Mononuclear cell (primary cell): ENCODE data around the gene RPS2. TPM values are rescaled to one million over a fixed set of nuclear protein-coding genes. Genes with fewer than 3 reads are reported as not detected.

ENCODE experiments used
- H3K27me3 ChIP-seq: 2 replicates; pipeline ENCODE4 v1.6.0; 2011; ENCODE audit warnings: low read length, control low read depth; ENCODE audit not compliant: insufficient read depth
- H3K4me1 ChIP-seq: 2 replicates; pipeline ENCODE4 v1.5.1; 2011; ENCODE audit warnings: mild to moderate bottlenecking, low read length, control low read depth; ENCODE audit not compliant: insufficient read depth
- H3K4me3 ChIP-seq: 2 replicates; pipeline ENCODE4 v1.5.1; 2011; ENCODE audit warnings: mild to moderate bottlenecking, low read length, moderate library complexity
- H3K9me3 ChIP-seq: 2 replicates; pipeline ENCODE4 v1.5.1; 2011; ENCODE audit warnings: low read depth, mild to moderate bottlenecking, control low read depth, low read length
- total RNA-seq: library from RNA; depleted of rRNA; stranded (reverse); fragments of >200 nt; gene quantifications from one replicate; pipeline ENCODE4 v1.2.3, GENCODE V29; 2012

Gene RPS2
- total RNA-seq, 1 donor: 2,256 TPM

DNA sequence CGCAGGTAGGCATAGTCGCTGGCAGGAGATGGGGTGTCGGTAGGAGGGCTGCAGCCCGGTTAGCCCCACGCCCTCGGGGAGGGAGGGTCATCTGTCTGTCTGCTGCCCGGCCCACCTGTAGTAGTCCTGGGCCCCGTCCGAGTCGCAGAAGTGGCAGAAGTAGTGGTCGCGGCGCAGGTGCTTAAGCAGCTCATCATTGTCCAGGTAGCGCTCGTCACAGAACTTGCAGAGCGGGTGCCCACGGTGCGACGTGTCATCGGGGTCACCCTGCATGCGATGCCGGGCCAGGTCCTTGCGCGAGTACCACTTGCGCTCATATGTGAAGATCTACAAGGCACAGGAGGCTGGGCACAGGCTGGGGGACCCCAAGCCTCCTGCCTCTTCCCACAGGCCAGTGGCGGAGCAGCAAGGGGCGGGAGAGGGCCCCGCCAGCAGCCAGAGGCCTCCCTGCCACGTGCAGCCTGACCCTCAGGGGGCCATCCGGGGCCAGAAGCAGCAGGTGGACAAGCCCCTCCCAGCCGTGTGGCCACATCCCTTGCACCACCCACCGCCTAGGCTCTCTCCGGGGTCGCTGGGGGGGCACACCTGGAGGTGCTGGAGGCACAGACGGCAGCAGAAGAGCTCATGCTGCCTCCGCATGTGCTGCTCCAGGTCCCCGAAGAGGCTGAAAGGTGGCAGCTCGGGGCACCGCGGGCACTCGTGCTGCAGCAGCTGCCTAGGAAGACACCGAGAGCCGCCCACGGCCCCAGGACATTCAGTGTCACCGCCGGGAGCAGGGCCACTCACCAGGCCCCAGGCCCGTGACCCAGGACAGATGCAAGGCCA, 38.0 kb upstream of the RPS2 start:
- Histone ChIP-seq H3K9me3 (no peaks in the 10 kb centered on the region), H3K4me3 (no peak overlapping the region), H3K27me3 (no peaks in the 10 kb centered on the region), H3K4me1 (peaks cover 33% of the 10 kb centered on the region)

DNA sequence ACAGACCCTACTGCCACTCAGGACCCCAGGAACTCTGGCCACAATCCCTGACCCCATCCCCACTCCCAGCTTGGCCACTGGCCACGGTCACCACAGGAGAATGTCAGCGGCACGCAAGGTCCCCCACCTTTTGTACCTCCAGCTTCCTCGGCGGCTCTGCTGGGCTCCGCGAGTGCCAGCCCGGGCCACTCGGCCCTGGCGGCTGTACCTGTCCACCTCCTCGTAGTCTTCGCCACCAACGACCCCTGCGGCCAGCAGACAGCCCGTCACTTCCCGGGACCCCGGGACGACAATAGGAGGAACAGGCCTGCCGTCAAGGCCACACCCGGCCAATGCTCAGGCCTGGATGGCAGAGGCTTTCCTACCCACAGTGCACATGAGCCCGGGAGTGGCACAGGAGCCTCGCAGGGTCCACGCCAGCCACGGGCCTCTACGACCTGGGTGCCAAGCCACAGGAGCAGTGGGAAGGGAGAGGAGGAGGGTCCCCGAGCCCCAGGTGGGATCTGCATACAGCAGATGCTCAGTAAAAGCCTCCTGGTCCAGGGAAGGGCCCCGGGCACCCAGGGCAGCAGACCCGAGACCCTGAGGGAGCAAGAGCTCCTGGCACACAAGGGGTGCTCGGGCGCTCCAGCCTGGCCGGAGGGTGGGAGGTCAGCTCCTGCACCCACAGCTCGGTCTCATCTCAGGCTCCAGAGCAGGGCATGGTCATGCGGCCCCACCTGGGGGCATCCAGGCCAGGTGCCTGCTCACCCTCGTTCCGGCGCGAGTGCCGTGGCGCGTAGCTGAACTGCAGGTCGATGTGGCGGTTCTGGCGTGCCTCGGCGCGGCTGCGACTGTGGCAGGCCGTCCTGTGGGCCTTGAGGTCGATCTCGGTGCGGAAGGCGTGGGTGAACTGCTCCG, 37.1 kb upstream of the RPS2 start:
- Histone ChIP-seq H3K27me3 (no peaks in the 10 kb centered on the region), H3K4me1 (peaks cover 23% of the 10 kb centered on the region), H3K9me3 (no peaks in the 10 kb centered on the region), H3K4me3 (no peak overlapping the region)

DNA sequence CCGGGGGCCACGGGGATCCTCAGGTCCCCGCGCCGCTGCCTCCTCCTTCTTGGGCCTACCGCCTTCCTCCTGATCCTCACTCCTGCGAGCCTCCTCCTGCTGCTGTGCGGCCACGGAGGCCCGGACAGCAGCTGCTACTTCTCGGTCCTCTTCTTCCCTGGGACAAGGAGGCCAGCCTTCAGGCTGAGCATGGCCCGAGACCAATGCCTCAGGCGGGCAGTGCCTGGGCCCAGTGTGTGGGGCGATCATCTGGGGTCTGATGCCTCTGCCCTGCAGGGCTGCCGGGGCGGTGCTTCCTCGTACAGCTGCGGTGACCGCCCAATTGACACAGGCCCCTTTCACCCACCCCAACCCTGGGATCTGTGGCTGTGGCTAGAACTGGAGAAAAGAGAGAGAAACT, 36.4 kb upstream of the RPS2 start:
- peaks cover 19% of the 10 kb centered on the region for H3K4me1 ChIP-seq
- no peaks in the 10 kb centered on the region for H3K9me3 ChIP-seq
- no peak overlapping the region for H3K4me3 ChIP-seq
- H3K27me3 ChIP-seq: no peaks in the 10 kb centered on the region

DNA sequence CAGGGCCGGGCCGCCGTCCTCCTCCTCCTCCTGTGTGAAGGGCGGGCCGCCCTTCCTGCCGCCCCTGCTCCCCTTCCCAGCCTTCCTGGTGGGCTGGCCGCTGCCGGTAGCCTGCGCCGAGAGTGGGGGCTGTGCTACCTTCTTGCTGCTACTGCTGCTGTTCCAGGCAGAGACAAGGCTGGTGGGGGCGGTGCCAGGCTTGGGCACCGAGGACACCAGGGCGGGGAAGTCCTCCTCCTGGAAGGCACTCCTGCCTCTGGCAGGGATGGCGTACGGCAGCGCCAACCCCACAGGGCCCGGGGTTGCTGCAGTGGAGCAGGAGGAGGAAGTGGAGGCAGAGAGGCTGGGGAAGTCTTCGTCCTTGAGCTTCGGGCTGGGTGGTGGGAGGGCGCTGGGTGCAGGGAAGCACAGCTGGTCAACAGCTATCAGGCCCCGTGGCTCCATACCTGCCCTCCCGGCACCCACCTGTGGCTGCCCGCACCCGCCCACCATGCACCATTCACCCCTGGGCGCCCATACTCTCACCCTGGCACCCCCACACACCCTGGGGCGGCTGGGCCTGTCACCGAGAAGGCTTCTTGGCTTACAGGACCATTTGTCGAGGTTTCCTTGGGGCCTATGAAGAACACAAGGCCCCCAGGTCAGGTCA, 35.4 kb upstream of the RPS2 start:
- Histone ChIP-seq H3K27me3 (no peaks in the 10 kb centered on the region), H3K4me3 (no peak overlapping the region), H3K9me3 (no peaks in the 10 kb centered on the region), H3K4me1 (peaks cover 9% of the 10 kb centered on the region)

GRCh38 chr16:1998852-1999801, 34.5 kb upstream of the RPS2 start:
- Histone ChIP-seq H3K4me1 (peaks cover 4% of the 10 kb centered on the region), H3K27me3 (no peaks in the 10 kb centered on the region), H3K9me3 (no peaks in the 10 kb centered on the region), H3K4me3 (no peak overlapping the region)

- Histone ChIP-seq H3K4me1 (no peaks in the 10 kb centered on the region), H3K4me3 (no peak overlapping the region), H3K9me3 (no peaks in the 10 kb centered on the region), H3K27me3 (no peaks in the 10 kb centered on the region)
These were observed 33.8 kb upstream of the RPS2 start for GRCh38 chr16:1998360-1998835.

DNA sequence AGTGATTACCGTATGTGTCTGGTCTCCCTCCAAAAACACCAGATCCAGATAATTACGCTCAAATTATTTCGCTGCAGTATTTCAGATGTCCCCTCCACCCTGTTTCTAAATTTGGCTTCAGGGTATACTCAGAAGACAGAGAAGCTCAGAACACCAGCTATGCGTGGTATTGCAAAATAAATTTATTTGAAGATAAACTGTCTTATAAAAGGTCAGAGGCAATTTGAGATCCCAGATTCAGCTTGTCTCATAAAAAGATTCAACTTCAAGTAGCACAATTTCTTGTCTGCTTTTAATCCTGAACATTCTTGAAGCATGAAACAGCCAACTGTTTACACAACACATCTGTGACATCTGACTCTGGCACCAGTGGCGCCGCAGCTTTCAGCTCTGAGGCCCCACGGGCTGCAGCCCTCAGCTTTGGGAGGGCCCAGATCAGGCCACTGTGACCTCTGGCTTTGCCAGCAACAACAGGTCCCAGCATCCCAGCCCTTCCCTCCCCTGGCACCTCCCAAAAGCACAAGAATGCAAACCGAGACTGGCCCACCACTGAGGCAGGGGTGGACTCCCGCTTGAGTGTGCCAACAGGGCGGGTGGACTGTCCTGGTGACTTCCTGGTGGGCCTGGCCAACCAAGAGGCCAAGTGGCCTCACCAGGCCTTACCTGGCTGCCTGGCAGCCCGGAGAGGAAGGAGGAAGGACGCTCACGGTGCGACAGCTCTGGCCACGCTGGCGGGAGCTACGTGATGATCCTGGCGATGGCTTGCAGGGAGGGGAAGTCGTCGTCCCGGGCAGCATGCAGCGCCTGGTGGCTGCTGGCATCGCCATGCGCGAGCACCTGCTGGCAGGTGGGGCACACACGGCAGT, 33.1 kb upstream of the RPS2 start:
- Histone ChIP-seq H3K9me3 (no peaks in the 10 kb centered on the region), H3K4me3 (no peak overlapping the region), H3K4me1 (no peaks in the 10 kb centered on the region), H3K27me3 (no peaks in the 10 kb centered on the region)

GRCh38 chr16:1993731-1994131, 29.1 kb upstream of the RPS2 start:
- H3K4me3 ChIP-seq: no peak overlapping the region
- H3K27me3 ChIP-seq: peaks cover 20% of the 10 kb centered on the region
- no peaks in the 10 kb centered on the region for H3K9me3 ChIP-seq
- peaks cover 21% of the 10 kb centered on the region for H3K4me1 ChIP-seq

DNA sequence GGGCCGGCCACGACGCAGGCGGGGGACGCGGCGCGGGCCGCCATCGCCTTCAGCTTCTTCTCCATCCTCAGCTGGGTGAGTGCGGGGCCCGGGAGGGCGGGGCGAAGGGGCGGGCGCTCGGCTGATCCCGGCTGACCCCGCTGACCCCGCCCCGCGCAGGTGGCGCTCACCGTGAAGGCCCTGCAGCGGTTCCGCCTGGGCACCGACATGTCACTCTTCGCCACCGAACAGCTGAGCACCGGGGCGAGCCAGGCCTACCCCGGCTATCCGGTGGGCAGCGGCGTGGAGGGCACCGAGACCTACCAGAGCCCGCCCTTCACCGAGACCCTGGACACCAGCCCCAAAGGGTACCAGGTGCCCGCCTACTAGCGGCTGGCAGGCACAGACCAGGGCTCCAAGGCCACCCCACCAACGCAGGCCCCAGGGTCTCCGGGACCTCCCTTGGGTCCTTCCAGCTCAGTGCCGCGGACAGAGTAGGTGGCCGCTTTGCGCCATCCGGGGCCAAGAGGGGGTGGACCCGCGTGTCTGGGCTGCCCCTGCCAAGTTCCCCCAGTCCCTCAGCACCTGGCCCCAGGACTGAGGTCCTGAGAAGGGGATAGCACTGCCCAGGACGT, 28.2 kb upstream of the RPS2 start:
- H3K27me3 ChIP-seq: peaks cover 23% of the 10 kb centered on the region
- peaks cover 21% of the 10 kb centered on the region for H3K4me1 ChIP-seq
- no peaks in the 10 kb centered on the region for H3K9me3 ChIP-seq
- no peak overlapping the region for H3K4me3 ChIP-seq

GRCh38 chr16:1991948-1992703, 27.5 kb upstream of the RPS2 start:
- H3K27me3 ChIP-seq: peaks cover 23% of the 10 kb centered on the region
- H3K4me3 ChIP-seq: peak overlapping the region; percentile 15
- peaks cover 21% of the 10 kb centered on the region for H3K4me1 ChIP-seq
- H3K9me3 ChIP-seq: no peaks in the 10 kb centered on the region

GRCh38 chr16:1991588-1991947, 26.9 kb upstream of the RPS2 start:
- H3K4me1 ChIP-seq: peaks cover 21% of the 10 kb centered on the region
- H3K9me3 ChIP-seq: no peaks in the 10 kb centered on the region
- H3K27me3 ChIP-seq: peaks cover 23% of the 10 kb centered on the region
- peak overlapping the region; percentile 15 for H3K4me3 ChIP-seq

GRCh38 chr16:1991135-1991551, 26.5 kb upstream of the RPS2 start:
- H3K27me3 ChIP-seq: peaks cover 23% of the 10 kb centered on the region
- H3K4me3 ChIP-seq: no peak overlapping the region
- H3K9me3 ChIP-seq: no peaks in the 10 kb centered on the region

More at GRCh38 chr16:1991135-1991551, 26.5 kb upstream of the RPS2 start:
- peaks cover 21% of the 10 kb centered on the region for H3K4me1 ChIP-seq
